ENCODE results near the gene HLA-B.
"Not testable (repeated sequence)": the region's sequence is repeated elsewhere in the genome, so short reads cannot be mapped to it uniquely, and the experiment has no call there.

The HLA-B gene

GRCh38 chr6:31377029-31377428 is 20.1 kb upstream of the HLA-B start:
- DNase-seq (ENCODE audit: low read depth in 1 of 2, low spot score in 1 of 2), result no peak
- no peak for TF ChIP-seq SPI1 (IDR thresholded peaks at IDR 0.05; ENCODE audit: borderline replicate concordance, low read depth)
- TF ChIP-seq CTCF (IDR thresholded peaks at IDR 0.05; ENCODE audit: insufficient read depth, low read length), result no peak
- TF ChIP-seq GABPA (IDR thresholded peaks at IDR 0.05; ENCODE audit: low read depth), result no peak
- no peak for TF ChIP-seq REST (IDR thresholded peaks at IDR 0.05; ENCODE audit: insufficient replicate concordance, low read depth)
- no peak for TF ChIP-seq POLR2AphosphoS5 (IDR thresholded peaks at IDR 0.05; ENCODE audit: low read depth)
- H3K27ac ChIP-seq (replicated peaks), result no peak overlapping the region
- no peak overlapping the region for H3K4me3 ChIP-seq (replicated peaks; ENCODE audit: insufficient read depth, low read length)
- peaks cover 5% of the 10 kb centered on the region for H3K27me3 ChIP-seq (ENCODE audit: insufficient read depth, poor library complexity, severe bottlenecking)

- TF ChIP-seq REST (IDR thresholded peaks at IDR 0.05; ENCODE audit: insufficient replicate concordance, low read depth), result peak; percentile 73
- no peak for TF ChIP-seq SPI1 (IDR thresholded peaks at IDR 0.05; ENCODE audit: borderline replicate concordance, low read depth)
Measured at GRCh38 chr6:31375699-31376098, 18.7 kb upstream of the HLA-B start.

GRCh38 chr6:31374118-31374517 is 17.1 kb upstream of the HLA-B start:
- H3K27ac ChIP-seq (replicated peaks); DNase-seq (ENCODE audit: low read depth in 1 of 2, low spot score in 1 of 2); H3K4me3 ChIP-seq (replicated peaks; ENCODE audit: insufficient read depth, low read length); H3K27me3 ChIP-seq (ENCODE audit: insufficient read depth, poor library complexity, severe bottlenecking): not testable (repeated sequence)

More at GRCh38 chr6:31375699-31376098, 18.7 kb upstream of the HLA-B start:
- DNase-seq (ENCODE audit: low read depth in 1 of 2, low spot score in 1 of 2), result no peak
- Histone ChIP-seq H3K27me3 (ENCODE audit: insufficient read depth, poor library complexity, severe bottlenecking) (peaks cover 5% of the 10 kb centered on the region), H3K27ac (replicated peaks) (no peak overlapping the region), H3K4me3 (replicated peaks; ENCODE audit: insufficient read depth, low read length) (no peak overlapping the region)

GRCh38 chr6:31368461-31368860 is 11.5 kb upstream of the HLA-B start:
- no peak for DNase-seq (ENCODE audit: low read depth in 1 of 2, low spot score in 1 of 2)
- H3K4me3 ChIP-seq (replicated peaks; ENCODE audit: insufficient read depth, low read length), result no peak overlapping the region
- no peak overlapping the region for H3K27ac ChIP-seq (replicated peaks)
- TF ChIP-seq GABPA (IDR thresholded peaks at IDR 0.05; ENCODE audit: low read depth) (no peak), POLR2AphosphoS5 (IDR thresholded peaks at IDR 0.05; ENCODE audit: low read depth) (no peak), SPI1 (IDR thresholded peaks at IDR 0.05; ENCODE audit: borderline replicate concordance, low read depth) (no peak), CTCF (IDR thresholded peaks at IDR 0.05; ENCODE audit: insufficient read depth, low read length) (no peak), REST (IDR thresholded peaks at IDR 0.05; ENCODE audit: insufficient replicate concordance, low read depth) (no peak)
- peaks cover 5% of the 10 kb centered on the region for H3K27me3 ChIP-seq (ENCODE audit: insufficient read depth, poor library complexity, severe bottlenecking)
